CD14-positive monocyte (primary cell): Measurements from ENCODE around the gene MYOD1. TPM values are rescaled to one million over a fixed set of nuclear protein-coding genes. Genes with fewer than 3 reads are reported as not detected.

ENCODE experiments used
- DNase-seq, 3 donors: peaks; one replicate each; pipeline ENCODE4 v3.0.0-alpha.2; 2011 to 2022
- H2AFZ ChIP-seq: 2 replicates; pipeline ENCODE4 v1.6.0; 2012; ENCODE audit warnings: mild to moderate bottlenecking, low read depth, low read length, inconsistent platforms; ENCODE audit not compliant: insufficient read depth, poor library complexity, severe bottlenecking
- H3K27ac ChIP-seq, 2 donors: 1 replicate in 1 of 2; 2 replicates in 1 of 2; pipeline ENCODE4 v1.5.1; 2012 to 2013; ENCODE audit warnings: low read length in 2 of 2, control low read depth in 1 of 2, inconsistent platforms in 1 of 2, low read depth in 1 of 2, mild to moderate bottlenecking in 1 of 2
- H3K27me3 ChIP-seq, 2 donors: one replicate each; pipeline versions ENCODE4 v1.6.0 to v1.6.1; 2011 to 2013; ENCODE audit warnings: low read length in 2 of 2; ENCODE audit not compliant: control insufficient read depth in 2 of 2, insufficient read depth in 2 of 2
- H3K36me3 ChIP-seq, 2 donors: replicated peaks in 1 of 2; 1 replicate in 1 of 2; 2 replicates in 1 of 2; pipeline versions ENCODE4 v1.5.1 to v1.6.1; 2012 to 2013; ENCODE audit warnings: low read length in 2 of 2, control low read depth in 1 of 2, inconsistent platforms in 1 of 2, mild to moderate bottlenecking in 1 of 2; ENCODE audit not compliant: insufficient read depth in 2 of 2, control insufficient read depth in 1 of 2
- H3K4me1 ChIP-seq, 2 donors: 1 replicate in 1 of 2; 2 replicates in 1 of 2; pipeline versions ENCODE4 v1.5.1 to v1.6.1; 2012 to 2013; ENCODE audit warnings: low read length in 2 of 2, control low read depth in 1 of 2, inconsistent platforms in 1 of 2, mild to moderate bottlenecking in 1 of 2, moderate library complexity in 1 of 2; ENCODE audit not compliant: insufficient read depth in 2 of 2, control insufficient read depth in 1 of 2
- H3K4me2 ChIP-seq: replicated peaks from 2 replicates; pipeline ENCODE3; 2012; ENCODE audit warnings: low read length, moderate library complexity, mild to moderate bottlenecking; ENCODE audit not compliant: poor library complexity, severe bottlenecking; ENCODE audit errors: extremely low read depth
- H3K4me3 ChIP-seq, 3 experiments: fragments of 200-600 bp in 1 of 3; sonication (generic) in 1 of 3; replicated peaks in 1 of 3; 1 replicate in 2 of 3; 2 replicates in 1 of 3; pipeline ENCODE4 v1.5.1; 2011 to 2013; ENCODE audit warnings: low read length in 3 of 3, mild to moderate bottlenecking in 3 of 3, control low read depth in 2 of 3, low read depth in 2 of 3, inconsistent platforms in 1 of 3, moderate library complexity in 1 of 3
- H3K79me2 ChIP-seq: 2 replicates; pipeline ENCODE4 v1.6.0; 2012; ENCODE audit warnings: mild to moderate bottlenecking, control low read depth, inconsistent platforms, low read length, moderate library complexity; ENCODE audit not compliant: insufficient read depth
- H3K9ac ChIP-seq: 2 replicates; pipeline ENCODE4 v1.6.0; 2017; ENCODE audit warnings: low read length, mild to moderate bottlenecking; ENCODE audit not compliant: insufficient read depth, poor library complexity, severe bottlenecking
- H3K9me3 ChIP-seq, 2 donors: replicated peaks in 1 of 2; 1 replicate in 1 of 2; 2 replicates in 1 of 2; pipeline versions ENCODE4 v1.5.1 to v1.6.1; 2012 to 2013; ENCODE audit warnings: low read length in 2 of 2, control low read depth in 1 of 2; ENCODE audit not compliant: control insufficient read depth in 1 of 2, insufficient read depth in 1 of 2
- H4K20me1 ChIP-seq: 2 replicates; pipeline ENCODE4 v1.6.0; 2012; ENCODE audit warnings: mild to moderate bottlenecking, low read length, control low read depth, moderate library complexity; ENCODE audit not compliant: insufficient read depth
- H3K27ac Mint-ChIP-seq, 7 donors: one replicate each; pipeline ENCODE4 v1.8.0; 2020; ENCODE audit warnings: mild to moderate bottlenecking in 7 of 7, mixed read lengths in 7 of 7, moderate library complexity in 6 of 7, inconsistent platforms in 2 of 7
- H3K27me3 Mint-ChIP-seq, 3 donors: one replicate each; pipeline ENCODE4 v1.8.0; 2021 to 2022; ENCODE audit warnings: low read depth in 3 of 3, mild to moderate bottlenecking in 3 of 3, mixed read lengths in 3 of 3, moderate library complexity in 3 of 3, inconsistent platforms in 1 of 3
- H3K36me3 Mint-ChIP-seq, 2 donors: one replicate each; pipeline ENCODE4 v1.8.0; 2020; ENCODE audit warnings: mixed read lengths in 2 of 2, inconsistent platforms in 1 of 2, mild to moderate bottlenecking in 1 of 2
- H3K4me1 Mint-ChIP-seq: one replicate; pipeline ENCODE4 v1.8.0; 2020; ENCODE audit warnings: mild to moderate bottlenecking, mixed read lengths
- H3K4me3 Mint-ChIP-seq, 2 donors: one replicate each; pipeline ENCODE4 v1.8.0; 2020; ENCODE audit warnings: mild to moderate bottlenecking in 2 of 2, mixed read lengths in 2 of 2, moderate library complexity in 1 of 2
- H3K9me3 Mint-ChIP-seq, 7 donors: one replicate each; pipeline ENCODE4 v1.8.0; 2020 to 2022; ENCODE audit warnings: mixed read lengths in 7 of 7, mild to moderate bottlenecking in 6 of 7, moderate library complexity in 6 of 7, inconsistent platforms in 2 of 7
- WGBS: methylation state at CpG from one replicate; pipeline ENCODE4 v1.1.5; 2013; ENCODE audit warnings: missing lambda C conversion rate; ENCODE audit not compliant: insufficient coverage; 5-methylcytosine and 5-hydroxymethylcytosine counted together
- intact Hi-C, 2 donors: fragments of 100-400 bp; cut with micrococcal nuclease; formaldehyde crosslinking; loops; one replicate each; pipeline versions ENCODE4 v1.15.0 to v1.15.1; 2023
- polyA plus RNA-seq, 3 donors: library from polyadenylated mRNA; depleted of rRNA in 1 of 3; unstranded in 2 of 3; stranded (reverse) in 1 of 3; fragments of 300-500 nt in 2 of 3; fragments of >200 nt in 1 of 3; fragmentation: Illumina TruSeq in 2 of 3; gene quantifications; 1 replicate in 2 of 3; 2 replicates in 1 of 3; pipeline ENCODE4 v1.2.3, GENCODE V29; 2012 to 2021
- TF ChIP-seq, protein P1 (sequence below): fragments of 200-600 bp; IDR thresholded peaks from one replicate; pipeline ENCODE4 v1.8.0; 2022; ENCODE audit warnings: antibody characterized with exemption, mild to moderate bottlenecking

Gene MYOD1
- polyA plus RNA-seq, 3 donors, result not detected

DNA sequence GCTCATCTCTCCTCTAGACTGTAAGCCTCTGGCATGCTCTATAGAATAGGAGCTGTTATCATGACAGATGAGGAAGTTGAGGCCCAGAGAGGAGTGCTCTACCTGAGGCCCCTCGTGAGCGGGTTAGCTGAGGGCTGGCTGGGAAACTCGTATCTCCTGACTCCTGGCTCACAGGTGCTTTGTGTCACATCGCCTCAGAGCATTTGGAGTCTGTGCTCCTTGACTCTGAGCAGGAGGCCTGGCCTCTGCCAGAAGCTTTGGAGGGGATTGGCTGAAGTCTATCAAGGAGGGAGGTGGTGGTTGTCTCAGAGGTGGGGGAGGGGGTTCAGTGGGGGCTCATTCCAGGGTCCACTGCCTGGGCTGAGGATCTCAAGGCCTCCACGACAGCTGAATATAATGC lies 22.6 kb downstream of the MYOD1 start:
- Histone ChIP-seq H3K36me3 (no peaks in the 10 kb centered on the region), H4K20me1 (no peaks in the 10 kb centered on the region), H3K4me1 (no peaks in the 10 kb centered on the region), H3K9me3 (peaks cover 1 to 3% of the 10 kb centered on the region in 2 donors), H3K4me2 (no peak overlapping the region), H3K27ac (no peak overlapping the region), H3K9ac (no peak overlapping the region), H3K79me2 (no peaks in the 10 kb centered on the region), H3K27me3 (peaks cover 0 to 34% of the 10 kb centered on the region in 2 donors), H3K4me3 (no peak overlapping the region), H2AFZ (no peak overlapping the region)
- H3K9me3 Mint-ChIP-seq, result peaks cover 0 to 4% (median 0%) of the 10 kb centered on the region in 7 donors
- peaks cover 12 to 18% (median 12%) of the 10 kb centered on the region in 3 donors for H3K27me3 Mint-ChIP-seq
- intact Hi-C loops, result no loop called here
- no peak overlapping the region for H3K4me3 Mint-ChIP-seq
- TF ChIP-seq, protein P1, sequence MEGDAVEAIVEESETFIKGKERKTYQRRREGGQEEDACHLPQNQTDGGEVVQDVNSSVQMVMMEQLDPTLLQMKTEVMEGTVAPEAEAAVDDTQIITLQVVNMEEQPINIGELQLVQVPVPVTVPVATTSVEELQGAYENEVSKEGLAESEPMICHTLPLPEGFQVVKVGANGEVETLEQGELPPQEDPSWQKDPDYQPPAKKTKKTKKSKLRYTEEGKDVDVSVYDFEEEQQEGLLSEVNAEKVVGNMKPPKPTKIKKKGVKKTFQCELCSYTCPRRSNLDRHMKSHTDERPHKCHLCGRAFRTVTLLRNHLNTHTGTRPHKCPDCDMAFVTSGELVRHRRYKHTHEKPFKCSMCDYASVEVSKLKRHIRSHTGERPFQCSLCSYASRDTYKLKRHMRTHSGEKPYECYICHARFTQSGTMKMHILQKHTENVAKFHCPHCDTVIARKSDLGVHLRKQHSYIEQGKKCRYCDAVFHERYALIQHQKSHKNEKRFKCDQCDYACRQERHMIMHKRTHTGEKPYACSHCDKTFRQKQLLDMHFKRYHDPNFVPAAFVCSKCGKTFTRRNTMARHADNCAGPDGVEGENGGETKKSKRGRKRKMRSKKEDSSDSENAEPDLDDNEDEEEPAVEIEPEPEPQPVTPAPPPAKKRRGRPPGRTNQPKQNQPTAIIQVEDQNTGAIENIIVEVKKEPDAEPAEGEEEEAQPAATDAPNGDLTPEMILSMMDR, result no peak
- no peak for DNase-seq
- no peaks in the 10 kb centered on the region for H3K36me3 Mint-ChIP-seq
- H3K4me1 Mint-ChIP-seq, result no peaks in the 10 kb centered on the region
- 81% methylated on average over 5 of the region's 5 CpGs for WGBS
- no peak overlapping the region for H3K27ac Mint-ChIP-seq

DNA sequence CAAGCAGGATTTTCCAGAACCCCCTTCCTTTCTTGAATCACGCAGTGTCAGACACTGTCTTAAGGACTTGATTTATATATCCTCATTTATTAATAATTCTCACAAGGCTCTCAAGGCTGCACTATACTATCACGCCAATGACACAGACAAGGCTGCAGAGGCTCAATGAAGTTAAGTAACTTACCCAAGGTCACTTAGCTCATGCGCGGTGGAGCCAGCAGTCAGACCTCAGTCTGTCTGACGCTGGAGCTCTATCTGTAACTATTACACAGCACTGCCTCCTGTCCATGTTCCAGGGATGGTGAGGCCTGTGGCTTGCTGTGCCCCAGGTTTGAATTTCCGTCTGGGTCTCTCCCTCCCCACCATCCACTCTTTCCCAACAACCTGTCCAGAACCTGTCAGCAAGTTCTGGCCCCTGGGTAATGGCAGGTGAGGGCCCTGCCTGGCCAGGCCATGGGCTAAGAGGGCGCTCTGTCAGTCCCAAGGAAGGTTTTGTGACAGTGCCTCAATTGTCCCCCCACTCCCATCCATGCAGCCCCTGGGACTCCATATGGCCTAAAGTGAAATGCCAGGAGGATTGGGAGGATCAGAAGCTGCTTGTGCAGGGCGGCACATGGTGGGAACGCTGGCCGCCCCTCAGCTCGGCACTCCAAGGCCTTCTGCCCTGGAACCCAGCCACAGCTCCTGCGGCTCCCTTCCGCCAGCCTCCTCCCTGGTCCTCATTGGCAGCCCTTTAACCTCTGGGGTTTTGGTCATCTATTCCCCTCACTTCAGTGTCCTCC lies 23.8 kb downstream of the MYOD1 start:
- Histone ChIP-seq H3K4me1 (no peaks in the 10 kb centered on the region), H4K20me1 (no peaks in the 10 kb centered on the region), H3K27ac (no peak overlapping the region), H3K9me3 (no peaks in the 10 kb centered on the region), H3K4me2 (no peak overlapping the region), H3K4me3 (no peak overlapping the region), H3K27me3 (peaks cover 0 to 22% of the 10 kb centered on the region in 2 donors), H3K36me3 (no peaks in the 10 kb centered on the region), H2AFZ (no peak overlapping the region), H3K9ac (no peak overlapping the region), H3K79me2 (no peaks in the 10 kb centered on the region)
- DNase-seq, result no peak
- Mint-ChIP-seq H3K36me3 (no peaks in the 10 kb centered on the region), H3K9me3 (no peaks in the 10 kb centered on the region), H3K27me3 (peaks cover 10 to 12% (median 12%) of the 10 kb centered on the region in 3 donors), H3K27ac (no peak overlapping the region), H3K4me3 (no peak overlapping the region), H3K4me1 (no peaks in the 10 kb centered on the region)
- TF ChIP-seq, protein P1, result no peak
- WGBS, result 89% methylated on average over 9 of the region's 13 CpGs
- intact Hi-C loops, result no loop called here
